ENCODE results near the gene TNNC2. TPM values are rescaled to one million over a fixed set of nuclear protein-coding genes. Genes with fewer than 3 reads are reported as not detected.

TNNC2 gene
- total RNA-seq, 1 donor from 2014 or later, result 0.52 TPM

DNA sequence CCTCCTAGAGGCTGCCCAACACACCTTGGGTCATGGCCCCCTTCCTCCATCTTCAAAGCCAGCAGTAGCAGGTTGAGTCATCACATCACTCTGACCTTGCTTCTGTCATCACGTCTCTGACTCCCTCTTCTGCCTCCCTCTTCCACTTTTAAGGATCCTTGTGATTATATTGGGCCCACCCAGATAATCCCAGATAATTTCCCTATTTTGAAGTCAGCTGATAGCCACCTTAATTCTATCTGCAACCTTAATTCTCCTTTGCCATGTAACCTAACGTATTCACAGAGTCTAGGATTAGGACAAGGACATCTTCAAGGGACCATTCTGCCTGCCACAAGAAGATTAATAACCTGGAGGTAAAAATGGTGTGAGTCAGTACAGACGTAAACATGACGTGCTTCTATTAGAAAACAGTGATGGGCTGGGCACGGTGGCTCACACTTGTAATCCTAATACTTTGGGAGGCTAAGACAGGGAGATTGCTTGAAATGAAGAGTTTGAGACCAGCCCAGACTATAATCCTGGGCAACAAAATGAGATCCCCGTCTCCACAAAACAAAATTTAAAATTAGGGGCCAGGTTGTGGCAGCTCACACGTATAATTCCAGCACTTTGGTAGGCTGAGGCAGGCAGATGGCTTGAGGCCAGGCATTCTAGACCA lies 33.6 kb upstream of the TNNC2 start:
- Mint-ChIP-seq H3K27ac (ENCODE audit: unreplicated experiment) (no peak overlapping the region), H3K4me1 (ENCODE audit: low read depth) (peaks cover 43% of the 10 kb centered on the region), H3K4me3 (ENCODE audit: unreplicated experiment) (no peak overlapping the region), H3K27me3 (ENCODE audit: low read depth) (no peaks in the 10 kb centered on the region), H3K36me3 (ENCODE audit: low read depth) (peaks cover 3% of the 10 kb centered on the region), H3K9me3 (ENCODE audit: low read depth) (no peaks in the 10 kb centered on the region)
- TF ChIP-seq, protein P1, sequence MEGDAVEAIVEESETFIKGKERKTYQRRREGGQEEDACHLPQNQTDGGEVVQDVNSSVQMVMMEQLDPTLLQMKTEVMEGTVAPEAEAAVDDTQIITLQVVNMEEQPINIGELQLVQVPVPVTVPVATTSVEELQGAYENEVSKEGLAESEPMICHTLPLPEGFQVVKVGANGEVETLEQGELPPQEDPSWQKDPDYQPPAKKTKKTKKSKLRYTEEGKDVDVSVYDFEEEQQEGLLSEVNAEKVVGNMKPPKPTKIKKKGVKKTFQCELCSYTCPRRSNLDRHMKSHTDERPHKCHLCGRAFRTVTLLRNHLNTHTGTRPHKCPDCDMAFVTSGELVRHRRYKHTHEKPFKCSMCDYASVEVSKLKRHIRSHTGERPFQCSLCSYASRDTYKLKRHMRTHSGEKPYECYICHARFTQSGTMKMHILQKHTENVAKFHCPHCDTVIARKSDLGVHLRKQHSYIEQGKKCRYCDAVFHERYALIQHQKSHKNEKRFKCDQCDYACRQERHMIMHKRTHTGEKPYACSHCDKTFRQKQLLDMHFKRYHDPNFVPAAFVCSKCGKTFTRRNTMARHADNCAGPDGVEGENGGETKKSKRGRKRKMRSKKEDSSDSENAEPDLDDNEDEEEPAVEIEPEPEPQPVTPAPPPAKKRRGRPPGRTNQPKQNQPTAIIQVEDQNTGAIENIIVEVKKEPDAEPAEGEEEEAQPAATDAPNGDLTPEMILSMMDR (IDR thresholded peaks at IDR 0.05), result no peak
- no peak for DNase-seq (ENCODE audit: low spot score)

DNA sequence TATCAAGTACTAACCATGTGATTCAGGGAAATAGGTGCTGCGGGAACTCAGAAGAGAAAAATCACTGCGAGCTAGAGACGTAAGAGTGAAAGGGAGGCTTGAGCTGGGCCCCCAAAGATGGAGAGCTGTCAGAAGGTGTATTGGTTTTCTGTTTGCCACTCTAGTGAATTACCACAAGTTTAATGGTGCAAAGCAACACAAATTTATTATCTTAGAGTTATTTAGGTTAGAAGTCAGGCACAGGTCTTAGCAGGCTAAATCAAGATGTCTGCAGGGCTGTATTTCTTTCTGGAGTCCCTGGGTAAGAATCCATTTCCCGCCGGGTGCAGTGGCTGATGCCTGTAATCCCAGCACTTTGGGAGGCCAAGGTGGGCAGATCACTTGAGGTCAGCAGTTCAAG lies 32.8 kb upstream of the TNNC2 start:
- Mint-ChIP-seq H3K27ac (ENCODE audit: unreplicated experiment) (no peak overlapping the region), H3K4me1 (ENCODE audit: low read depth) (peaks cover 43% of the 10 kb centered on the region), H3K4me3 (ENCODE audit: unreplicated experiment) (no peak overlapping the region), H3K36me3 (ENCODE audit: low read depth) (peaks cover 3% of the 10 kb centered on the region), H3K9me3 (ENCODE audit: low read depth) (no peaks in the 10 kb centered on the region), H3K27me3 (ENCODE audit: low read depth) (no peaks in the 10 kb centered on the region)
- TF ChIP-seq, protein P1 (IDR thresholded peaks at IDR 0.05), result no peak
- DNase-seq (ENCODE audit: low spot score), result no peak

DNA sequence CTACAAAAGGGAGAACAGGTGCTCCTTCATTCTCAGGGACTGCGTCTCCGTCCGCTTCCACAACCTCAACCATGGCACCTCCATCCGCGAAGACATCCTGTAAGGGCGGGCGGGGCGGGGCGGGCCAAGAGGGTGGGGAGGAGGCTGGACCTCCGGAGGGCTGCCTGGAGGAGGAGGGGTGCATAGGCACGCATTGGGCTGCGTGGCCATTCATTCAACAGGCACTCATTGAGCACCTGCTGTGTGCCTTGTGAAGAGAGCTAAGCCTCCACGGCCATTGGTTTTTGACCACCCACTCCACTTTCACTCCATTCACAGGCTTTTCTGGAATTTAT lies 30.7 kb upstream of the TNNC2 start:
- H3K27me3 Mint-ChIP-seq (ENCODE audit: low read depth), result no peaks in the 10 kb centered on the region
- no peaks in the 10 kb centered on the region for H3K9me3 Mint-ChIP-seq (ENCODE audit: low read depth)
- peaks cover 45% of the 10 kb centered on the region for H3K4me1 Mint-ChIP-seq (ENCODE audit: low read depth)
- no peak for DNase-seq (ENCODE audit: low spot score)
- H3K36me3 Mint-ChIP-seq (ENCODE audit: low read depth), result peaks cover 3% of the 10 kb centered on the region
- TF ChIP-seq, protein P1 (IDR thresholded peaks at IDR 0.05), result no peak
- peak overlapping the region; percentile 91 for H3K4me3 Mint-ChIP-seq (ENCODE audit: unreplicated experiment)
- H3K27ac Mint-ChIP-seq (ENCODE audit: unreplicated experiment), result peak overlapping the region; percentile 89

DNA sequence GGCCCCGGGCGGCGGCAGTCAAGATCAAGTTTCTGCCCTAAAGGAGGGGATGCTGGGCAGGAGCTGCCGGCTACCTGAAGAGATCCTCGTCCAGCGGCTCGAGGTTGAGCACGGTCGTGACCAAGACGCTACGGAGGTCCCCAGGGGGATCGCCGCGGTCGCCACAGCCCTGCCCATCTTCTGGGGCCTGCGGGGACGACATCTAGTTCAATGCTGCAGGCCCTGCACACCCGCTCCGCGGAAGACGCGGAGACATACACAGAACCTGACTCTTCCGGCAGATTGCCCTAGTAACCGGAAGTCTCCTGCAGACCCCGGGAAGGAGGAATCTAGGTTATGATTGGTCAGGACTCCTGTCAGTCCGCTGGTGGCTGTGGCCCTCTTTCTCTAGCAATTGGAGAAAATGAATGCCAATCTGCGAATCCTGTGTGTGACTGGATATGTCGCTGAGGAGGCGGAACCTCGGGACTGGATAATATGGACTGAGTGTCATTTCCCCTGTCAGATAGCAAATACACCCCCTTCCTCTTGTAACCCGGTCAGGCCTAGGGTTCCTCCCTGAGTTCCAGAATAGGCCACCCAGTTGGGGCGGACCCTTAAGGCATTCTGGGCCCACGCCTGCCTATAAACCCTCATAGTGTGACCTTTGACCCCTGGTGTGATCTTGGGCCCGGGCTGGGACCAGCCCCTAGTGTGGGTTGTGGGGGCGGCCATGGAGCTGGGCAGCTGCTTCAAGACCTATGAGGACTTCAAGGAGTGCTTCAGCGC lies 30.2 kb upstream of the TNNC2 start, which contains the start of the genes ACOT8 and ZSWIM3:
TSS of gene ACOT8 (minus strand) at position 279 of the 768 bp plus-strand sequence. CDS start at position 202, 77 bp downstream.
TSS of gene ZSWIM3 (plus strand) at position 501 of the 768 bp plus-strand sequence. CDS start at position 713, 212 bp downstream.
- Mint-ChIP-seq H3K36me3 (ENCODE audit: low read depth) (peaks cover 3% of the 10 kb centered on the region), H3K9me3 (ENCODE audit: low read depth) (no peaks in the 10 kb centered on the region), H3K27ac (ENCODE audit: unreplicated experiment) (peak within 1 kb of the TSS; percentile 89), H3K4me1 (ENCODE audit: low read depth) (peaks cover 45% of the 10 kb centered on the region), H3K27me3 (ENCODE audit: low read depth) (no peaks in the 10 kb centered on the region), H3K4me3 (ENCODE audit: unreplicated experiment) (peak within 1 kb of the TSS; percentile 91)
- TF ChIP-seq, protein P1 (IDR thresholded peaks at IDR 0.05), result no peak
- DNase-seq (ENCODE audit: low spot score), result no peak

DNA sequence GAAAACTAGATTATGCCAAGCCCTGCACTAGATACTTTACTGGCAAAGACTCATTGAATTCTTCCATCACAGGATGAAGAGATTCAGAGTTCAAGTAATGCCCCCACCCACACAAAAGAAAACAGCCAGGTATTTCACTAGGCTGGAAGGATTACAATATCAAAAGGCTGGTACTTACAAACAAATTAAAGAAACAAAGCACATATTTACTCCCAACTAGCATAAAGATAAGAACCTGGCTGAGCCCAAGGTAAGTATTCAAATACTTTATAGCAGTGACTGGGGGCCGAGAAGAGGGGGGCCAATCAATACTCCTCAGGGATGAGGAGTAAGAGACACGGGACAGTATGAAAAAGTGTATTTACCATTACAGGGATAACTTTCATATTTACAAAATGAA lies 26.4 kb upstream of the TNNC2 start:
- no peak for DNase-seq (ENCODE audit: low spot score)
- Mint-ChIP-seq H3K27ac (ENCODE audit: unreplicated experiment) (no peak overlapping the region), H3K4me3 (ENCODE audit: unreplicated experiment) (no peak overlapping the region), H3K4me1 (ENCODE audit: low read depth) (peaks cover 24% of the 10 kb centered on the region), H3K27me3 (ENCODE audit: low read depth) (no peaks in the 10 kb centered on the region), H3K36me3 (ENCODE audit: low read depth) (no peaks in the 10 kb centered on the region), H3K9me3 (ENCODE audit: low read depth) (no peaks in the 10 kb centered on the region)
- TF ChIP-seq, protein P1 (IDR thresholded peaks at IDR 0.05), result no peak

All from chondrocyte (in vitro differentiated cells).